GM23338 (cell line): ENCODE measurements around the gene PDZD11. TPM values are rescaled to one million over a fixed set of nuclear protein-coding genes. Genes with fewer than 3 reads are reported as not detected.

Experiments
- NANOG ChIP-seq: IDR thresholded peaks from 2 replicates; pipeline ENCODE4 v1.6.1; 2016; ENCODE audit warnings: antibody characterized with exemption, borderline replicate concordance
- ZNF462 ChIP-seq: fragments of 250-450 bp; sonication (Bioruptor Pico); IDR thresholded peaks from 2 replicates; pipeline ENCODE4 v1.5.0; 2020; ENCODE audit warnings: mild to moderate bottlenecking, moderate library complexity
- polyA plus RNA-seq: library from polyadenylated mRNA; unstranded; fragments of >200 nt; fragmentation: Nextera tagmentation; extraction: Ambion mirVana; gene quantifications from 2 replicates; pipeline ENCODE4 v1.2.1, GENCODE V29; 2016
- small RNA-seq: library from RNA; depleted of rRNA; stranded (forward); fragments of <200 nt; gene quantifications from one replicate; pipeline ENCODE3, GENCODE V24; 2014; ENCODE audit warnings: low replicate concordance
- total RNA-seq: library from RNA; depleted of rRNA; stranded (reverse); fragments of >200 nt; shearing (Covaris generic); gene quantifications from 2 replicates; pipeline ENCODE4 v1.2.3, GENCODE V29; 2014; rRNA removed

The PDZD11 gene
- total and polyA plus RNA-seq, 2 experiments from 2014 or later: 30.2 to 67.6 TPM

DNA sequence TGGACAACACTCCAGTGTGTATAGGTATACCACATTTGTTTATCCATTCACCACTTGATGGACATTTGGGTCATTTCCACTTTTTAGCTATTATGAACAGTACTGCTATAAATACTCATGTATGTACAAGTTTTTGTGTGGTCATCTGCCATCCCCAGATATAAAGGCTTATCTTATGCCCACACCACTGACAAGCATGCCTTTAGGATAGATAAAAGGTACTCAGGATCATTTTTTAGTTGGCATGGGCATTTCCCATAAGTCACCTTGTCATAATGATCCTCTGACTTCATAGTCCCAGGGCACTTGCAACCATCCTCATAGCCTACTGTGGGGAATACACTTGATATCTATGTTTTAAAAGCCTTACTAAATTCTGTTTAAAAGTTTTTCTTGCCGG lies 49.0 kb downstream of the PDZD11 start (continued):
- TF ChIP-seq ZNF462 (CRISPR knock-in tag) (no peak), NANOG (no peak)

Small RNA genes within 50 kb of the gene (small RNA-seq; reads per million reads assigned to genes)
- gene RNA5SP507: 1.2 reads per million, percentile 68 among the genes with 10 or more reads in this experiment

Other genes with a start within 250 kb of the PDZD11 start
- not detected in 2 replicates for gene AWAT2, start 240.0 kb downstream of the PDZD11 start, total RNA-seq
- gene AWAT2, start 240.0 kb downstream of the PDZD11 start, polyA plus RNA-seq: not detected in 2 replicates
- gene OTUD6A, start 227.5 kb downstream of the PDZD11 start, total RNA-seq: 0.17 TPM in 1 of 2 replicates, not detected in the other
- gene OTUD6A, start 227.5 kb downstream of the PDZD11 start, polyA plus RNA-seq: not detected in 2 replicates
- gene IGBP1, start 156.5 kb downstream of the PDZD11 start, total RNA-seq: 33.4 and 38.5 TPM in 2 replicates
- gene IGBP1, start 156.5 kb downstream of the PDZD11 start, polyA plus RNA-seq: 35.2 and 36.8 TPM in 2 replicates
- gene DGAT2L6, start 112.4 kb downstream of the PDZD11 start, total RNA-seq: not detected in 2 replicates
- not detected in 2 replicates for gene DGAT2L6, start 112.4 kb downstream of the PDZD11 start, polyA plus RNA-seq
- not detected in 2 replicates for gene AWAT1, start 55.3 kb downstream of the PDZD11 start, total RNA-seq
- gene AWAT1, start 55.3 kb downstream of the PDZD11 start, polyA plus RNA-seq: not detected in 2 replicates
- gene P2RY4, start 29.7 kb downstream of the PDZD11 start, total RNA-seq: 0.73 TPM in 1 of 2 replicates, not detected in the other
- not detected in 2 replicates for gene P2RY4, start 29.7 kb downstream of the PDZD11 start, polyA plus RNA-seq
- gene ARR3, start 21.6 kb downstream of the PDZD11 start, total RNA-seq: not detected in 2 replicates
- gene ARR3, start 21.6 kb downstream of the PDZD11 start, polyA plus RNA-seq: not detected in 2 replicates
- gene RAB41, start 7.8 kb downstream of the PDZD11 start, total RNA-seq: not detected in 2 replicates
- not detected in 2 replicates for gene RAB41, start 7.8 kb downstream of the PDZD11 start, polyA plus RNA-seq
- gene KIF4A, start 177 bp upstream of the PDZD11 start, total RNA-seq: 27.6 and 30.6 TPM in 2 replicates
- 18.7 and 21.5 TPM in 2 replicates for gene KIF4A, start 177 bp upstream of the PDZD11 start, polyA plus RNA-seq
- 10.3 and 11.3 TPM in 2 replicates for gene GDPD2, start 133.4 kb upstream of the PDZD11 start, total RNA-seq
- 3.6 and 5.2 TPM in 2 replicates for gene GDPD2, start 133.4 kb upstream of the PDZD11 start, polyA plus RNA-seq
- gene DLG3, start 154.9 kb upstream of the PDZD11 start, total RNA-seq: 54.2 and 61.8 TPM in 2 replicates
- 12.5 and 13.0 TPM in 2 replicates for gene DLG3, start 154.9 kb upstream of the PDZD11 start, polyA plus RNA-seq